GM18867 (cell line): ENCODE measurements around the gene CDC45.

Experiments used
- ATAC-seq: cut with Tn5 transposase; IDR thresholded peaks from one replicate; pipeline ENCODE4 v1.9.1; 2021; ENCODE audit warnings: mild to moderate bottlenecking, moderate library complexity; ENCODE audit not compliant: unreplicated experiment

Gene CDC45

GRCh38 chr22:19514831-19515565 is 35.3 kb downstream of the CDC45 start:
- no peak for ATAC-seq

- ATAC-seq = no peak
These were observed 36.1 kb downstream of the CDC45 start for GRCh38 chr22:19515654-19516377.

GRCh38 chr22:19516378-19517170 is 36.9 kb downstream of the CDC45 start:
- ATAC-seq = no peak

- ATAC-seq = no peak
These were observed 37.4 kb downstream of the CDC45 start for GRCh38 chr22:19517171-19517500.

- ATAC-seq = no peak
These were observed 38.3 kb downstream of the CDC45 start for GRCh38 chr22:19517919-19518611.

GRCh38 chr22:19518635-19519034 is 38.9 kb downstream of the CDC45 start:
- ATAC-seq = no peak

GRCh38 chr22:19519041-19519926 is 39.6 kb downstream of the CDC45 start:
- ATAC-seq = no peak

GRCh38 chr22:19520007-19520406 is 40.3 kb downstream of the CDC45 start:
- ATAC-seq = no peak

- no peak for ATAC-seq
These were observed 41.0 kb downstream of the CDC45 start for GRCh38 chr22:19520566-19521305.

- ATAC-seq = no peak
These were observed 42.6 kb downstream of the CDC45 start for GRCh38 chr22:19522190-19522880.

- ATAC-seq = no peak
These were observed 43.1 kb downstream of the CDC45 start for GRCh38 chr22:19522881-19523239.

GRCh38 chr22:19523240-19524169 is 43.8 kb downstream of the CDC45 start:
- ATAC-seq = no peak

GRCh38 chr22:19524170-19525115 is 44.7 kb downstream of the CDC45 start, which contains the start of gene CLDN5:
Gene CLDN5 (minus strand): TSS chr22:19524410. CDS start chr22:19524255, 155 bp downstream.
- ATAC-seq = no peak

GRCh38 chr22:19525116-19525660 is 45.5 kb downstream of the CDC45 start:
- no peak for ATAC-seq

- ATAC-seq = no peak
These were observed 45.9 kb downstream of the CDC45 start for GRCh38 chr22:19525666-19526065.

GRCh38 chr22:19526076-19526701 is 46.5 kb downstream of the CDC45 start:
- ATAC-seq = no peak
